GM19240 (cell line): ENCODE results near the gene SHISAL1.

ENCODE experiments used
- DNase-seq: peaks from one replicate; pipeline ENCODE4 v3.0.0; 2011; ENCODE audit warnings: low spot score; ENCODE audit not compliant: insufficient read length

SHISAL1 gene

DNA sequence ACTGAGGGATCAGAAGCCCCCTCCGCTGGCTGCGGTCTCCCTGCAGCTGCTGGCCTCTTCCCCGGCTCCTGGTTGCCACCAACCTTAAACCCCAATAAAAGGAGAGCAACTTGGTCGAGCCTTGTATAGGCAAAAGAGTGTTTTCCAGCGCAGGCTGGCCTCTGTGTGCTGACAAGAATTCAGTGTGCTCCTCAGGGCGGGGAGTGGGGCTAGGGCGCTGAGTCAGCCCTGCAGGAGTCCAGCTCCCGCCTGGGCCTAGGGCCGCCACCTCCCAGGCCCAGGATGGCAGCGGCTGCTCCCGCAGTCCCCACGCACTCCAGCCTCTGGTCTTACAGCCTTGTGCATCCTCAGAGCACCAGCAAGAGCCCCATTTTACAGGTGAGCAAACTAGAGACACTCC lies at the start of gene SHISAL1:
TSS of gene SHISAL1 (minus strand) at position 186 of the 400 bp plus-strand sequence. CDS start 12,006 bp downstream, outside the sequence.
- DNase-seq, result no peak

DNA sequence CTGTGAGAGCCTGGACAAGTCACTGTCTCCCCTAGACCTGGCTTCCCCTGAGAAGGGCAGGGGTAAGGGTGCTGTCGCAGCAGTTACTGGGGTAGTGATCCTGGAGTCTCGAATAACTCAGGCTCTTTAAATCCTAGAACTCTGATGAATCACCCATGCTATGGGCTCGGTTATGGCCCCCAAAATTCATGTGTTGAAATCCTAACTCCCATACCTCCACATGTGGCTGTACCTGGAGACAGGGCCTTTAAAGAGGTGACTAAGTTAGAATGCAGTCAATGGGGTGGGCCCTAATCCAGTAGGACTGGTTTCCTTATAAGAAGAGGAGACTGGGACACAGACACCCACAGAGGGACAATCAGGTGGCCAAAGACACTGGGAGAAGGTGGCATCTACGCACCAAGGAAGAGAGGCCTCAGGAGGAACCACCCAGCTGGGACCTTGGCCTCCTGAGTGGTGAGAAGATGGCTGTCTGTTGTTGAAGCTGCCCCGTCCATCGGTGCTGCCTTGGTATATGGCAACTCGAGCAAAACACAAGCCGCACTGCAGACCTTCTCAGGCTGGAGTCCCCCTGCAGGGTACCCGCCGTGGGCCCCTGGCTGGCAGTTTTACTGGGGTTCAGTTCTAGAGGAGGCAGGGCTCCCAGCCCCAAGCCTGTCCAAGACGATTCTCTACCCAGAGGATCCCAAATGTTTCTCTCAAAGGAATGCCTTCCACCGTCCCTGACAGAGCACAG lies 48.8 kb upstream of the SHISAL1 start:
- DNase-seq, result no peak

DNA sequence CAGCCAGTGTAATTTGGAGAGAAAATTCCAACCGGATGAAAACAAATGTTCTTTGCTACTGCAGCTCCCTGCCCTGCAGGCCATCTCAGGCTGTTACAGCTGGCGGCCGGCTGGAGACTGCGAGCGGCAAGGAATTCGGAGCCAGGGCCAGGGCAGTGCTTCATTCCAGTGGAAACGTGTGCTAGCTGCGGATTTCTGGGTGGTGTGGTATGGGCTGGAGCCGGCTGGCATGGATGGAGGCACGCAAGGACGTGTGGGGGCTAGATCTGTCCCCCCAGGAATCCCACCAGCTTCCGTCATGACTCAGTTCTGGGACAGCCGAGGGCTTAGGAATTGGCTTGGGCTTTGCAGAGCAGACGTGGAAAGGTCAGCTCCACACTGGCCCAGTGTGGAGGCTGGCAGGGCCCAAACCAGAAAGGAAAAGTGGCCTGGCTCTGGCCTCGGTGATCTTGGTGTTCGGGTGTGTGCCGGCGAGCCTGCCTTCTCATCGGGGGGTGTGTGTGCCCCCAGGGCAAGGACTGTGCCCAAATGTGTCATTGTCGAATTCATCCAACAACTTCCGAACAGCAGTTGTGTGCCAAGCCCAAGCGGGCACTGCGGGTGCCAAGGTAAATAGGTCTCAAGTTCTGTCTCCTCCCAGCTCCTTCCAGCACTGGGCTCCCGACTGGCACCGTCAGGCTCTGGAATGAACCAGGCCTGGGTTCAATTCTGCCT lies 48.1 kb upstream of the SHISAL1 start:
- DNase-seq, result no peak

DNA sequence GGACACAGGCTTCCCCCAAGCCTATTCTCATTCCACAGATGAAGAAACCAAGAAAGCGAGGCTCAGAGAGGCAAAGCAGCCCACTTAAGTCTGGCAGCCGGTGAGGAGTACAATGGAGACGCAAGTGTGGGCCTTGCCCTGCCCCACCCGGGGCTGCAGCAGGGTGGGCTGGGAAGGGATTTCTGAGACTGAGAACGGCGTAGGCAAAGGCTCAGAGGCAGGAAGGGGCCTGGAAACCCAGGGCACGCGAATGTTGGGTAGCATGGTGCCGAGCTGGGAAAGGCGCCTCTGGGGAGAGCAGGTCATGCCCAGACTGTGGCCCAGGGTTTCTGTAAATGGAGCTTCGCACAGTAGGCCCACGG lies 47.5 kb upstream of the SHISAL1 start:
- no peak for DNase-seq

DNA sequence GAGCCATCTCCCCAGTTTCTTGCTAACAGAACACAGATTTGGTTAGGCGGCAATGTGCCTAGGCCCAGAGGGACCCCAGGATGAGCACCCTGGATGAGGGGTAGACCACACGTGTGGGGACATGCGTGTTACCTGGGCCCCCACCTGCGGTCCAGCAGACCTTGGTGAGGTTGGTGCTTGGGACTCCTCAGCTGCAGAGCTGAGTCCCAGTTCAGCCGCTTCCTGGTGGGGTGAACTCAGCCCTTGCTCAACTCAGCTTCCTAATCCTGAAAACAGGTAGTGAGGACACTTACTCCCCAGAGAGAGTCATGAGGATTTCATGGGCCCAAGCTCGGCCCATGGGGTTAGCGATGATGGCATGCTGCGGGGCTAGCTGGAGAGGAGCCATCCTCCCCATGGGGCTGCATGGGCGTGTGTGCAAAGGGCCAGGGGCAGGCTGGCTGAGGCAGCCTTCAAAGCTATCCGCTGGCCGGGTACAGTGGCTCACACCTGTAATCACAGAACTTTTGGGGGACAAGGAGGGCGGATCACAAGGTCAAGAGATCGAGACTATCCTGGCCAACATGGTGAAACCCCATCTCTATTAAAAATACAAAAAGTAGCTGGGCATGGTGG lies 46.9 kb upstream of the SHISAL1 start:
- no peak for DNase-seq

DNA sequence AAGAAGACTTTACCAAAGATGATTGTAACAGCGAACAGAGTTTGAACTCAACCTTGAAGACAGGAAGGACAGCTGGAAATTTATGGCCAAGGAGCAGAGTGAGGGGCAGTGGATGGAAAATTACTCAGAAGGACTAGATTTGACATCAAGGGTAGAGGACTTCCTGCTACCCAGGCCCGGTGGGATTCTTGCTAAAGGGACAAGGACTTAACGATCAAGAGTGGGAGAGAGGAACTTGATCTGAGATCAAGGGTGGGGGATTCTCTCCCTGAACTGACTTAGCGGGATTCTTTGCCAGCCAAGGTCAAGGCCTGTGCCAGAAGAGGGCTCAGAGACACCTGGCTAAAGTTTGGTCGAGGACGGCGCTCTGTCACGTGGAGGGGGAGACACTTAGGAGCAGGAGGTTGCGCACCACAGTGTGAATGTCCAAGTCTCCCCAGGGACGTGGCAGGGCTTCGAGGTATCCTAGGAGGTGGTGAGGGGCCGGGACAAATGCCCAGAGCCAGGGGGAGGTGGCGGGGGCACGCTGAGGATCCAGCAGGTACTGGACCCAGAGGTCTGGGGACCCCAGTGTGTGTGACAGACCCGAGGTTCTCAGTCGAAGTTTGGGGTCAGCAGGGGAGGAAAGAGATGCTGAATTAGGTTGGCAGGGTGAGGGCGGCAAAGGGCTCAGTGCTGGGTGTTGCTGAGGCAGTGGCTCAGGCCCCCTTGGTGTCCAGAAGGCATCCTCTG lies 46.1 kb upstream of the SHISAL1 start:
- DNase-seq, result no peak

DNA sequence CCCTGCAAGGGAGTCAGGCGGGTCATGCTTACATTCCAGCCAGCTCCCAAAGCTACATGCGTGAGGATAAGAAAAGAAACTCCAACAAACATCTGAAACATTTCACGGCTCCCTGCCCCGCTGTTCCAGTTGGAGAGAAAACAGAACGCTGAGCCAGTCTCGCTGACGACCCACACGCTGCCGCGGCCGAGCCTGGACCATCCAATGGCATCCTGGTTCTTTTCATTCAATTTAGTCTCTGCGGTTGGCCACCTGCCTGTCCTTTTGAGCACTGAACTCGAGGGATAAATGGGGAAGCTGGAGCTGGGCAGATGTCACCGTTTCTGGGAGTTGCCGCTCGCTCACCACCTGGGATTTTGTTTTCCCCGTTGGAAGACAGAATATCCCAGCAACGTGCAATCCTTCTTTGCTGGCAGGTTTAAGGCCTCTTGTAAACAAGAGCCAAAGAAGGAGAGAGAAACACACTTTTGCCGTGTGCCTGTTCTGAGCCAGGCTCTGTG lies 45.3 kb upstream of the SHISAL1 start:
- DNase-seq, result no peak

DNA sequence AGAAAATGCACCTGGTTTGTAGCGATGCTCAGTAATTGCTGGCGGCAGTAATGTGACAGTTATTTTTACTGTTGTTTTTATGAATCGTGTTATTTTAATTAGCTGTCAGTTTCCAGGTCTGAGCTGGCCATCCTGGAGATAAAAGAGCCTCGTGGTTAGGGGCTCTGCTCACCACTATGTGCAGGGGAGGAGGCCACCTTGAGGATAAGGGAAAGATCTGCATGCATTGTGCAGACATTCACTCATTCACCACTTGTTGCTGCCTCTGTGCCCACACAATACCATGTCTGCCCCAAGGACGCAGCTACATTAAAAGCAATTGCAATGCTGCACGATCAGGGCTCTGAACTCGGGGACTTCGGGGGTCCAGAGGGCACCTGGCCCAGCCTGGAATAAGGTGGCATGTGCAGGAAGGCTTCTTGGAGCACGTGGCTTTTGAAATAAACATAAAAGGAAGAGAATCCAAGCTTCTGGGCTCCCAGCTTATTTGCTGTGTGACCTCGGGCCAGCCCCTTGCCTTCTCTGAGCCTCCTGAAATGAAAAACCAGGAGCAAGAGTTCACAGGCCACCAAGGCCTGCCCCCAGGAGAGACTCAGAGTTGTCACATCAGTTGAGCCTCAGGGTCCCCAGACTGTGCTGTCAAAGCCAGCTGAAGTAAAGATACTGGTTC lies 44.7 kb upstream of the SHISAL1 start:
- DNase-seq, result no peak

DNA sequence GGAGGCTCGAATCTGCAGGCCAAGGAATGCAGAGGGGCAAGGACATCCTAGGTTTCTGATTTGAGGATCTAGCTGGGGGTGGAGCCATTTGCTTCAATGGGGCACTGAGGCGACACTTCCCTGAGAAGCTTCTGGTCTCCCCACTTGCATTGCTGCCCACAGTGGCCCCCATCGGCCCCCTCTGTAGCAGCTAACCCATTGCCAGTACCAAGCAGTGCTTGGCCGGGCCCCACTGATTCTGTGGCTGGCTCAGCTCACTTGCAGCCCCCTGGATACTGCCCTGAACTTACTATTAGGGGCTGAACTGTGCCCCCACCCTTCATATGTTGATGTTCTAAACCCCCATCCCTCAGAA lies 42.9 kb upstream of the SHISAL1 start:
- no peak for DNase-seq

DNA sequence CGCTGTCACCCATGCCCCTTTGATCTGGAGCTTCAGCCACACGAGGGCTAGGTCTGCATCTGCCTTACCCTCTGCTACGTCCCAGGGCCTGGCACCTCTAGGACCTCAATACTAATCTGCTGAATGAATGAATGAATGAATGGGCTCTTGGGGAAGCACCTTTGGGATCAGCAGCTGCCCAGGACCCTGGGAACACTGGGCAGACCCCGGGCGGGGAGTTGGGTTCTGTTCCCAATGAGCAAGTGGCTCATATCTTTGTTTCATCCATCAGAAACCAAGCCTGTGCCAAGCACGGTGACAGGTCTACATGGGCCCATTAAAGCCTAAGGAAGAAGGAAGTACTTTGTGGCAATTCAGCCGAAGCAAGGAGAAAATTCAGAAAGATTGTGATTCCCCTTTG lies 41.5 kb upstream of the SHISAL1 start:
- DNase-seq, result no peak

DNA sequence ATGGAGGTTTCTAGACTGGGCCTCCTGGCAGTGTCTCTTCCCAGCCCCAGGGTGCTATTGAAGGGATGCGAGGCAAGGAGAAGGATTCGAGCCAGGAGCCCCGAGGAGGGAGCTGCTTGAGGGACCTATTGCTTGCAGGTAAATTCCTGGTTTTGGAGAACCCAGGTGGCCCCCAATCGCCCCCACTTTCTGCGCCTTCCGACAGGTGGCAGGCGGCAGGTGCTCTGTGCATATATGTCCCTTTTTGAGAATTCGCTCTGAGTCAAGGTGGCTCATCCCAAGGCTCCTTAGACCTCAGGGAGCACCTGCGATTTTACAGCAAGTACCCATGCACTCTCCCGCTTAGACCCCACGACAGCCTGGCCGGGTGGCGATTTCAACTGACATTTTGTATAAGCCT lies 40.3 kb upstream of the SHISAL1 start:
- DNase-seq, result no peak

DNA sequence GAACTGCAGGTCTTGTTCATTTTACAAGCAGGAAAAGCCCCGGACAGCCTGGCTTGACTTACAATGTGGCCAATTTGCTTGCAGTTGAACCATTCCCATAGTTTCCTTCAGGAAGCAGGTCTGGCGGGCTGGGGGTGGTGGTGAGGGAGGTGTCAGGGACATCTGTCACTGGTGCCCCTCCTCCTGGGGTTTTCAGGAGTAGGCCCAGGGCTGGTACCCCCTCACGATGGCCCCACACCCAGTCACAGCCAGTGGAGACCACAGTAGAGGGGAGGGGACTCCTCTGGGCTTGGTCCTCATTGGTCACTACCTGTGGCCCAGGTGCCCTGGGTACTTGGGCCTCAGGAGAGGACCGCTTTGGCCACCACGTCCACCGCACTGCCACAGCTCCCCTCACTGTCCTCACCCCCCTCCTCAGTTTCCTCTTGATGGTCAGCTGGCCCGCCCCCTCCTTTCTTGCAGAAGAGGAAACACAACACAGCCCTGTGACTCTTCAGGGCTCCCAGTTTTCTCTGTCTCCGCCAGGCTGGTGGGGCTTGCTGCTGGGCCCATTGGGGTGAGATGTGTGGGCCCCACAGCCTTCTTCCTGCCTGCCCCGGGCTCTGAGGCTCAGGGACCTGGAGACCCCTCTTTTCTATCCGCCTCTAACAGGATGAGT lies 39.8 kb upstream of the SHISAL1 start:
- no peak for DNase-seq

DNA sequence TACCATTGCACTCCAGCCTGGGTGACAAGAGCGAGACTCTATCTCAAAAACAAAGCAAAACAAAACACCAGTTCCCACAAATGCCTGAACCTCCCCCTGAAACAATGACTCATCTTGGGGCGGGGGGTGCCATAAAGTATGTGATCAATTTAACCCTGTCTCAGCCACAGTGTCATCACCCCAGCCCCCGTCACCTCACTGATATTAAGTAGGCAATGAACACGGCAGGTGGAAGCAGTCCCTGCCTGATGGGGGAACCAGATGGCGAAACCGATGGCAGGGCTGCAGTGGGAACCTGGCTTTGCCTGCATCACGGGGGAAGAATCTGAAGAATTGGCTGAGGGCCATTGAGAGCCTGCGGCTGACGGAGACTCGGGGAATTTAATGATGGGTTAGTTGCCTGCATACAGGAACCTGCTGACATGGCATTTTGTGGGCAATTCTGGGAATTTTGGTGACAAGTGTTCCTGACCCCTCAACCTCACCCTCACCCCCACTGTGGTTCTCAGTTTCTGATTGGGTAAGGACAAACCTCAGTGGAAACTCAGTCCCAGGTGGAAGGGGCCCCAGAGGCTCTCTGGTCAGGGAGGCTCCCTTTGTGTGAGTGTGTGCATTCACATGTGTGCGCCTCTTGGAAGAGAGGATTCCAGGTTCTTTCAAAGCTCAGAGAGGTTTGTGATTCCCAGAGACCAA lies 39.1 kb upstream of the SHISAL1 start:
- DNase-seq, result no peak

DNA sequence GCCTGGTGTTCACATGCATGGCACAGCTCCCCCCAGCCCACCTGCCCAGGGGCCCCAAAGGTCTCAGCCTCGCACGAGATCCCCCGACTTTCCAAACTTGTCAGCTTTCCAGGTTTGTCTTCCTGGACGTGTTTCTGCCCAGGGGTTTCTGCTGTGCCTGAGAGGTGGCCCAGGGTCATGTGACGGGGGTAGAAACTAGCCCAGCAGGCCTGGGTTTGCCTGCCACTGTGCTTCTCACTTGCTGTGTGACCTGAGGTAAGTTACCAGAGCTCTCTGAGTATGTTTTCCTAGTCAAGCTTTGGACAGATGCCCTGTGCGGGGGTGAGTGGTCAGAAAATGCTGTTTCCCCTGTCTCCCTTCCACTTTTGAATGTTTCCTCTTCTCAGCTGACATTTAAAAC lies 38.3 kb upstream of the SHISAL1 start:
- DNase-seq, result no peak

DNA sequence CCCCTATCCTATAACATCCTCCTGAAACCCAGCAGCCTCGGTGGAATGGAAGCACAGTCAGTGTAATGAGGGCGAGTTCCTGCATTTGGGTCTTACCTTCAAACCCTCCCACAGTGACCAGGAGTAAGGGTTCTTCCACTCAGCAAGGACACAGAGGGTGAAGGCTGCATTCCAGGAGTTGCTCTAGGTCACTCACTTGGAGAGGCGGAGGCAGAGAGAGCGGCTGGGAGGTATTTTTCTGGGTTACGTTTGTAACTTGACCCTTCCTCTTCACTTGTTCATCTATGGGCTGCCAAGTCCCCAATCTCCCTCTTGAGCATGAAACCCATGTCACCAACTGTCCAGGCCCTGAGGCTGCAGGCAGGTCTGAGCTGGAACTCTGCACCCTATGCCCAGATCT lies 36.8 kb upstream of the SHISAL1 start:
- DNase-seq, result no peak

DNA sequence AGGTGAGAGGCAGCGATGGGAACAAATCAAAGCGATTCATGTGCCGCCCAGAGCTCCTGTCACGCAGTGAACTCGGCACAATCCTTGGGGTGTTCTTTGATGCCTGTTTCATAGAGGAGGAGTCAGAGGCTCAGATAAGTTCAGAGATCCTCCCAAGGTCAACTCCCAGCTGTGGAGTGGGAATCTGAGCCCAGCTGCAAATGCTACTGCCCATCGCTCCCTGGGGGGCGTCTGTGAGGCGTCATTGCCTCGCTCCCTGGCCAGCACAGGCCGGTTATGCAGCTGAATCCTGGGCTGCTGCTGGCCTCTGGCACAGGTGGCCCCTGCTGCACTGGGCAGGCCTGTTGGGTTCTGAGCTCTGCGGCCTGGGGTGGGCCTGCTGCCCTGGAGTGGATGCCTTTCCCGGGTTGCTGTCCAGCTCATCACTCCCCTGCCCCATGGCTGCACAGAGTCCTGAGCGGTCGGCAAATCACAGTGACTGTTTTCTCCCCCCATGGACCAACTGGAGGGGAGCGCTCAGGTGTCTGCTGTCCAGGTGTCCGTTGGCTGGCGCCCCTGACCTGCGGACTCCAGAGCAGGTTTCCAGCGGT lies 36.3 kb upstream of the SHISAL1 start:
- no peak for DNase-seq

DNA sequence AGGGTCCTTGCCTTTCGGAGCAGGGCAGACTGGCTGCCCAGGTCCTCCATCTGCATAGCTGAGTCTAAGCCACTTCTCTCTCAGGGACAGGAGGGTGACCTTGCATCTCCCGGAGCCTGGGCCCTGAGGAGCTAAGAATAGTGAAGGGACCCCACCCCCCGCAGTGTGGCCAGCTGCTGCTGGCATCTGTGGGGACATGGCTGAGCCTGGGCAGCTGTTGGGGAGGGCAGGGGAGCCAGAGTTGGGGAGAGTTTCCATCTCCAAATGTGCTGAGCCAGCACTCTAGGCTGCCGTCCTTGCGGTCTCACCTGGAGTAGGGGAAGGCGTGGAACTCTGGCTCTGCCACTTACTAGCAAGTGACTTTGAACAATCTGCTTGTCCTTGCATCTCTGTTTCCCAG lies 34.8 kb upstream of the SHISAL1 start:
- no peak for DNase-seq

DNA sequence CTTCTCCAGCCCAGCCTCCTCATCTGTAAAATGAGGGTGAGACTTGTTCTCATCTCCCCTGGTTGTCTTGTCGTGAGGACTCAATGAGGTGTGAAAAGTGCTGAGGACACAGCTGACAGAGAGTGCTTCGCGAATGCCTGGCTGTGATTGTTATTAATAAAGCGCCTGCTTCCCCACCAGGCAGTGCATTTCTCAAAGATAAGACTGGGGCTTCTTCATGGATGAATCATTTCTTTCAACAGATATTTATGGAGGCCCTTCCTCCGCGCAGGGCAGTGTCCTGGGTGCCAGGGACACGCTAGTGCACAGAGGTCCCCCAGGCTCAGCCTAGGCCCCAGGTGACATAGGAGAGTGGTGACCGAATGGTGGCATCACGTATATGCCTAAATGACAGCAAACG lies 34.3 kb upstream of the SHISAL1 start:
- DNase-seq, result no peak

DNA sequence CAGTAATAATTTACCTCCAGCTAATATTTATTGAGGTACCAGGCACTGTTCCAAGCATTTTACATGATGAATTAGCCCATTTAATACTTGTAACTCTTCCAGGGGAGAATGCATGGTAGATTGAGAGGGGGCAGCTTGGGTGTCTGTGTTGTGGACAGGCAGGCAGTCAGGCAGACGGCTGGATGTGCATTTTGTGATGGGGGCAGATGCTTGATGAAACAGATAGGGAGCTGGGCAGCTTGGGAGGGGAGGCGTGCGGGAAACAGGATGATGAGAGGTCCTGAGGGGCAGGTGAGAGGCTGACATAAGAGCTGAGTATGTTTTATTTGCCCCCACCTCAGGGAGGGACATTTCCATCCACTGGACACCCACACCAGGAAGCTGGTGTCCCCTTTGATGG lies 33.1 kb upstream of the SHISAL1 start:
- no peak for DNase-seq

DNA sequence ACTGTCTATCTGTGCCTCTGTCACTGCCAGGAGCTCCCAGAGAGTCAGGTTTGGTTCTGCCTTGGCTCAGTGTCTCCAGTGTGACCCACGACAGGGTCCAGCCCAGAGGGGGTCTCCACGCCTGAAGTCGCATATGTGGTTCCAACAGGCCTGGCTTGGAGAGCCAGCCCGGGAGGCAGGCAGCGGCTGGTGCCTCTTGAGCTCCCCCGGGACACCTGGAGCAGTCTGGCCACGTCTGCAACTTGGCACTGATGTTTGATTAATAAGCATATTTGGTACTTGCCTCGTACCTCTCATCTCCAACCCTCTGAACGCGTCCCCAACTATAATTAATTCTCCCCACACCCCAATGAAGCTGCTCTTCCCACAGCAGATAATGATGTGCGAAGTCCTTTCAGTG lies 31.7 kb upstream of the SHISAL1 start:
- no peak for DNase-seq
